Muscle of leg (tissue), 11 donors: ENCODE measurements around the gene FFAR2. TPM values are rescaled to one million over a fixed set of nuclear protein-coding genes. Genes with fewer than 3 reads are reported as not detected.

Experiments
- DNase-seq: peaks from one replicate; pipeline ENCODE4 v3.0.0; 2013
- H3K27ac ChIP-seq: one replicate; pipeline ENCODE4 v1.5.1; 2013; ENCODE audit warnings: mild to moderate bottlenecking, low read length, control low read depth
- H3K27me3 ChIP-seq: one replicate; pipeline ENCODE4 v1.6.1; 2013; ENCODE audit warnings: low read length; ENCODE audit not compliant: control insufficient read depth, insufficient read depth
- H3K36me3 ChIP-seq: one replicate; pipeline ENCODE4 v1.6.1; 2013; ENCODE audit warnings: low read length; ENCODE audit not compliant: control insufficient read depth, insufficient read depth
- H3K4me1 ChIP-seq: one replicate; pipeline ENCODE4 v1.6.1; 2013; ENCODE audit warnings: low read length; ENCODE audit not compliant: control insufficient read depth, insufficient read depth
- H3K4me3 ChIP-seq: one replicate; pipeline ENCODE4 v1.5.1; 2013; ENCODE audit warnings: low read length, control low read depth
- H3K9me3 ChIP-seq: replicated peaks from 2 replicates; pipeline ENCODE4 v1.6.1; 2013; ENCODE audit warnings: low read depth, low read length; ENCODE audit not compliant: control insufficient read depth
- WGBS: methylation state at CpG from one replicate; pipeline ENCODE4 v1.1.5; 2013; ENCODE audit warnings: missing lambda C conversion rate; ENCODE audit not compliant: insufficient coverage; 5-methylcytosine and 5-hydroxymethylcytosine counted together
- polyA plus RNA-seq, 8 donors: library from polyadenylated mRNA; unstranded; fragments of 120-200 nt; gene quantifications; one replicate each; pipeline versions ENCODE4 v1.2.1 to v1.2.3, GENCODE V29; 2013; ENCODE audit warnings: inconsistent platforms in 1 of 8, low replicate concordance in 1 of 8; ENCODE audit not compliant: insufficient read length in 8 of 8, insufficient read depth in 1 of 8
- total RNA-seq: library from RNA; stranded (reverse); fragments of 120-200 nt; gene quantifications from one replicate; pipeline ENCODE4 v1.2.4, GENCODE V29; 2013

FFAR2 gene
- total and polyA plus RNA-seq, 9 donors: 0.10 to 0.73 (median 0.23) TPM; not detected in 1

- no peak overlapping the region for H3K4me3 ChIP-seq
- DNase-seq: peak; percentile 89
- H3K36me3 ChIP-seq: no peaks in the 10 kb centered on the region
- peaks cover 45% of the 10 kb centered on the region for H3K4me1 ChIP-seq
- no peaks in the 10 kb centered on the region for H3K27me3 ChIP-seq
- WGBS: 0% methylated on average over 8 of the region's 17 CpGs
- peak overlapping the region; percentile 86 for H3K27ac ChIP-seq
- H3K9me3 ChIP-seq: no peaks in the 10 kb centered on the region
Observed at GRCh38 chr19:35436477-35437405, 11.3 kb upstream of the FFAR2 start.

GRCh38 chr19:35437406-35437951 lies 10.6 kb upstream of the FFAR2 start:
- DNase-seq: no peak

GRCh38 chr19:35438096-35438495 lies 10.0 kb upstream of the FFAR2 start:
- no peak overlapping the region for H3K4me3 ChIP-seq
- no peak for DNase-seq
- H3K27me3 ChIP-seq: no peaks in the 10 kb centered on the region
- H3K9me3 ChIP-seq: no peaks in the 10 kb centered on the region
- H3K36me3 ChIP-seq: no peaks in the 10 kb centered on the region
- peaks cover 45% of the 10 kb centered on the region for H3K4me1 ChIP-seq
- H3K27ac ChIP-seq: no peak overlapping the region
- WGBS: 100% methylated on average over 1 of the region's 5 CpGs

More at GRCh38 chr19:35437406-35437951, 10.6 kb upstream of the FFAR2 start:
- Histone ChIP-seq H3K4me3 (no peak overlapping the region), H3K9me3 (no peaks in the 10 kb centered on the region), H3K36me3 (no peaks in the 10 kb centered on the region), H3K27me3 (no peaks in the 10 kb centered on the region), H3K27ac (peak overlapping the region; percentile 86), H3K4me1 (peaks cover 45% of the 10 kb centered on the region)
- WGBS: 87% methylated on average over 14 of the region's 15 CpGs

DNA sequence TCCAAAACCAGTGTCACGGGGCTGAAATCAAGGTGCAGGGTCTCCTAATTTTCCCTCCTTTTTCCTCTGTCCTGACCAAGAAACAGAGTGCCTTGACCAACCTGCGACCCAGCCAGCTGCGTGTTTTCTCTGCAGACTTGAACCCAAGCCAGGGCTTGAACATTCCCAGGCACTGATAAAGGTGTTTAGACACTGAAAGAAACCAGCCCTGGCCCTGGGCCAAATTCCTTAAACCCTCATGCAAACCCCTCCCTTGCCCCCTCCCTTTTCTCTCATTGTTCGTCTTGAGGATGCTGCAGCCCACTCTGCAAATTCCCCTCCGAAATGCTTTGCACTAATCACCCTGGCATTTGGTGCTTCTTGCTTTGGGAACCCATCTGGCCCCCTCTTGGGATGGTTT lies 9.5 kb upstream of the FFAR2 start:
- H3K27ac ChIP-seq: no peak overlapping the region

DNA sequence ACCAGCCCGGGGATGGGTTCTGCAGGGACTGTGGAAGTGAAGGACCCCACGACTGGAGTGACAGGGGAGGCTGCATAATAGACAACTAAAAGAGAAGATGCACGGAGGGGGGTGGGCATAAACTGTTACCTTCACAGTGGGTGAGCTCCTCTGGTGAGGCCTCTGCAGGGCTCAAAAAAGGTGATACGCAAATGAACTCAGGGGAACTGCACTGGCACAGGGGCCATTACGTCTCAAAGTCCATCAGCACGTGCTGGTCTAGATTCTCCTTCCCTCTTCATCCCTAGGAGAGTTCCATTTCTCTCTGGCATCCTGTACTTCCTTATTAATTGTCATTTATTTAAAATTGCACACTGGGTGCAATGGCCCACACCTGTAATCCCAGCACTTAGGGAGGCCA lies 8.1 kb upstream of the FFAR2 start:
- H3K36me3 ChIP-seq: no peaks in the 10 kb centered on the region
- no peak for DNase-seq
- WGBS: 71% methylated on average over 3 of the region's 6 CpGs
- H3K9me3 ChIP-seq: no peaks in the 10 kb centered on the region
- no peak overlapping the region for H3K27ac ChIP-seq
- H3K4me1 ChIP-seq: peaks cover 30% of the 10 kb centered on the region
- no peaks in the 10 kb centered on the region for H3K27me3 ChIP-seq
- no peak overlapping the region for H3K4me3 ChIP-seq

More for the DNA sequence above, 9.5 kb upstream of the FFAR2 start:
- Histone ChIP-seq H3K36me3 (no peaks in the 10 kb centered on the region), H3K4me1 (peaks cover 44% of the 10 kb centered on the region), H3K27me3 (no peaks in the 10 kb centered on the region), H3K9me3 (no peaks in the 10 kb centered on the region), H3K4me3 (no peak overlapping the region)
- no peak for DNase-seq
- 45% methylated on average over 5 of the region's 5 CpGs for WGBS

DNA sequence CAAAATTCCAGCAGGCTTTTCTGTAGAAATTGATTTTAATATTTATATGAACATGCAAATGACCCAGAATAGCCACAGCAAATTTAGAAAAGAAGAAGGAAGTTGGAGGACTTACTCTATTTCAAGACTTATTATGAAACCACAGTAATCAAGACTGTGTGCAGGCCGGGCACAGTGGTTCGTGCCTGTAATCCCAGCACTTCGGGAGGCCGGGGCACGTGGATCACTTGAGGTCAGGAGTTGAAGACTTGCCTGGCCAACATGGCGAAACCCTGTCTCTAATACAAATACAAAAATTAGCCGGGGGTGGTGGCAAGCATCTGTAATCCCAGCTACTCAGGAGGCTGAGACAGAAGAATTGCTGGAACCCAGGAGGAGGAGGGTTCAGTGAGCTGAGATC lies 6.0 kb upstream of the FFAR2 start:
- no peaks in the 10 kb centered on the region for H3K9me3 ChIP-seq
- H3K36me3 ChIP-seq: no peaks in the 10 kb centered on the region
- 71% methylated on average over 5 of the region's 7 CpGs for WGBS
- no peak overlapping the region for H3K27ac ChIP-seq
- no peak overlapping the region for H3K4me3 ChIP-seq
- peaks cover 14% of the 10 kb centered on the region for H3K4me1 ChIP-seq
- no peaks in the 10 kb centered on the region for H3K27me3 ChIP-seq
- no peak for DNase-seq

DNA sequence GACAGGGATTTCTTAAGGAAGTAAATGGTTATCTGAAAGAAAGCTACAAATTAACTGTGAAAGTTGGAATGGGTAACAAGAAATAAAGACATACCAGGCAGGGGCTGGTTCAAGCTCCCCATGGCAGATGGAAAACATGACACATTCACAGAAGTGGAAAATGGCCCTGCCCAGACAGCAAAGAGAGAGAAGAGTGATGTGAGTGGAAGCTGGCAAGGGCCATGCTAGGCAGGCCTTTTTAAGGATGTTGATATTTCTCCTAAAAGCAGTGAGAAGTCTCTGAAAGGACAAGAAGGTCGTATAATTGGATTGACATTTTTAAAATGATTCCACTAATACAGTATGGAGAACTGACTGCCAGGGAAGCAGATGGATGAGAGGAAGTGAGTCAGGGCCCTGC lies 3.3 kb upstream of the FFAR2 start:
- no peak for DNase-seq
- no peak overlapping the region for H3K4me3 ChIP-seq
- H3K27me3 ChIP-seq: no peaks in the 10 kb centered on the region
- no peaks in the 10 kb centered on the region for H3K9me3 ChIP-seq
- H3K36me3 ChIP-seq: no peaks in the 10 kb centered on the region
- peaks cover 15% of the 10 kb centered on the region for H3K4me1 ChIP-seq
- no CpG with 5 or more reads among the region's 1 CpG for WGBS
- no peak overlapping the region for H3K27ac ChIP-seq

DNA sequence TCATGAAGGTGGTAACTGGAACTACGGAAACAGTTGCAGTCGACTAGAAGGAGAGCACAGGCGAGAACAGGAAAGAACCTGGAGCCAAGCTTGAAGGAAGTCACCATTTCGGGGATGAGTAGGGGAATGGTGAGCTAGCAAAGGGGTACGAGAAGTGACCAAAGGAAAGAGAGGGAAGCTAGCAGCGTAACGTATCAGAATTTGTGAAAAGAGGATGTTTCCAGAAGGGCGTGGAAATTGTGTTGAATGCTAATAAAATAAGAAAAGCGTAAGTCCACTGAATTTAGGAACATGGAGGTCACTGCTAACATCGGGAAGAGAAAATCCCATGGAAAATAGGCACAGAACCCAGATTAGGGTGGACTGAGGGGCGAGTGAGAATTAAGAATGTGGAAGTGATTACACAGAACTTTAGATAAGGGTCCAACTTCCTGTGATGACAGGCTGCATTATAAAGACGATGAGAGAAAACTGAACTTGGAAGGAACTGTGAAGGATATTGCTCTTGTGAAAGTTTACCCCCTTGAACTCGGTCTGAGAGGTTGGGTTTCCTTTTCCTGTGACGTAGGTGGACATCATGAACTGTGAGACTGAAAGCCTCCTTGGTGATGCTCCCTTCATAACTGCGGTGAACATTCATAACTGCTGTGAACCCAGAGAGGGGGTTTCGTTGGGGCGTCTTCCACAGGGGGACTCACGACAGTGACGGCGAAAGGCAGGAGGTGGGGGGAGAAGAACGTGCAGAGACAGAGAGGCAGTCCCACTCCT lies 2.0 kb upstream of the FFAR2 start:
- WGBS: 71% methylated on average over 13 of the region's 21 CpGs
- H3K4me1 ChIP-seq: peaks cover 15% of the 10 kb centered on the region

DNA sequence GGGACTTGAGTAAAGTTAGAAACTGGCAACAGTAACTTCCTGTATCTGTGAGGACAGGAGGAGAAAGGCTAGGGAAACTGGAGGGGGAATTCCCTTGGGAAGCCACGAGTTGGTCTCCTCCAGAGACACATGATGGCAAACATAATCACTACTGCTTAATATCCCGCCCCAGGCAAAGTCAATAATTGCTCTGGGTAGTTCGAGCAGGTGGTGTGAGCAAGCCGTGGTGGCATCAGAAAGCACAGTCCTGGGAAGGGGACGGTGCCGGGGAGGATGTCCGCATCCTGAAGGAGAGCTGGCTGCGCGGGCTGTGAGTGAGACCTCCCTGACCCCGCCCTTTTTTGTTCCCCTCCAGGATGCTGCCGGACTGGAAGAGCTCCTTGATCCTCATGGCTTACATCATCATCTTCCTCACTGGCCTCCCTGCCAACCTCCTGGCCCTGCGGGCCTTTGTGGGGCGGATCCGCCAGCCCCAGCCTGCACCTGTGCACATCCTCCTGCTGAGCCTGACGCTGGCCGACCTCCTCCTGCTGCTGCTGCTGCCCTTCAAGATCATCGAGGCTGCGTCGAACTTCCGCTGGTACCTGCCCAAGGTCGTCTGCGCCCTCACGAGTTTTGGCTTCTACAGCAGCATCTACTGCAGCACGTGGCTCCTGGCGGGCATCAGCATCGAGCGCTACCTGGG lies 1.4 kb downstream of the FFAR2 start:
- Histone ChIP-seq H3K4me3 (no peak overlapping the region), H3K36me3 (no peaks in the 10 kb centered on the region), H3K4me1 (peaks cover 15% of the 10 kb centered on the region), H3K9me3 (no peaks in the 10 kb centered on the region), H3K27me3 (no peaks in the 10 kb centered on the region), H3K27ac (no peak overlapping the region)
- 76% methylated on average over 25 of the region's 27 CpGs for WGBS
- DNase-seq: no peak

More for the DNA sequence above, 2.0 kb upstream of the FFAR2 start:
- no peaks in the 10 kb centered on the region for H3K9me3 ChIP-seq
- peak; percentile 24 for DNase-seq
- H3K27ac ChIP-seq: no peak overlapping the region
- no peaks in the 10 kb centered on the region for H3K27me3 ChIP-seq
- H3K4me3 ChIP-seq: no peak overlapping the region
- no peaks in the 10 kb centered on the region for H3K36me3 ChIP-seq
